GM12865 (cell line): ENCODE measurements around the gene MLLT10.
"Not testable (repeated sequence)": the region's sequence is repeated elsewhere in the genome, so short reads cannot be mapped to it uniquely, and the experiment has no call there.

ENCODE experiments used
- DNase-seq: peaks from one replicate; pipeline ENCODE4 v3.0.0; 2010; ENCODE audit warnings: low read depth
- H3K4me3 ChIP-seq: 2 replicates; pipeline ENCODE4 v1.5.1; 2011; ENCODE audit warnings: mild to moderate bottlenecking, low read depth, low read length, control low read depth
- CTCF ChIP-seq: IDR thresholded peaks from 2 replicates; pipeline ENCODE4 v1.5.1; 2011; ENCODE audit warnings: low read length, control low read depth, low read depth, inconsistent platforms; ENCODE audit not compliant: insufficient read depth; ENCODE audit errors: missing control alignments

Gene MLLT10

GRCh38 chr10:21705828-21706176, 171.8 kb downstream of the MLLT10 start:
- no peak for DNase-seq
- TF ChIP-seq CTCF = no peak
- H3K4me3 ChIP-seq = no peak overlapping the region

- TF ChIP-seq CTCF = no peak
- no peak for DNase-seq
- no peak overlapping the region for H3K4me3 ChIP-seq
Measured at GRCh38 chr10:21707498-21707897, 173.5 kb downstream of the MLLT10 start.

GRCh38 chr10:21712975-21713374, 178.9 kb downstream of the MLLT10 start:
- DNase-seq = no peak
- no peak for TF ChIP-seq CTCF
- no peak overlapping the region for H3K4me3 ChIP-seq

GRCh38 chr10:21715531-21716195, 181.6 kb downstream of the MLLT10 start:
- TF ChIP-seq CTCF = no peak
- DNase-seq = no peak
- no peak overlapping the region for H3K4me3 ChIP-seq

- not testable (repeated sequence) for DNase-seq, H3K4me3 ChIP-seq
Measured at GRCh38 chr10:21717437-21718054, 183.5 kb downstream of the MLLT10 start.

GRCh38 chr10:21719502-21719901, 185.5 kb downstream of the MLLT10 start:
- H3K4me3 ChIP-seq = no peak overlapping the region
- no peak for DNase-seq
- TF ChIP-seq CTCF = no peak

- TF ChIP-seq CTCF = no peak
- no peak for DNase-seq
- no peak overlapping the region for H3K4me3 ChIP-seq
Measured at GRCh38 chr10:21720090-21720489, 186.1 kb downstream of the MLLT10 start.
